Raji (cell line): Measurements from ENCODE around the gene ADGRV1.

Experiments
- POLR2A ChIP-seq: IDR thresholded peaks from 2 replicates; pipeline ENCODE4 v1.6.1; 2011; ENCODE audit warnings: low read depth, low read length, control low read depth; ENCODE audit not compliant: insufficient read depth

The ADGRV1 gene

GRCh38 chr5:91143840-91144239, 585.2 kb downstream of the ADGRV1 start:
- TF ChIP-seq POLR2A, result no peak

- TF ChIP-seq POLR2A, result no peak
These were observed 586.1 kb downstream of the ADGRV1 start for GRCh38 chr5:91144491-91145332.

DNA sequence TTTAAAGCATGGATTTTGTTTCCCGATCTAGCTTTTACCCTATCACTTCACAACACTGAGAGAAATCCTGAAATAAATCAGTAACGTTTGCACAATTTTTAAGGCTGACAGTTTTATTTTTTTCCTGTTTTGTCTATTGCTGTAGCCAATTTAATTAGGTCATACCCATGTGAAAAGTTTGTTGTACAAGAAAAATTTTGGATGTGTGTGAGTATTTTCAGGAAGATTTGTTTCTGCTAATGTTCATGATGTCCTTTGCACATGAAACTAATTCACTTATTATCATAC, 586.7 kb downstream of the ADGRV1 start:
- TF ChIP-seq POLR2A, result no peak

DNA sequence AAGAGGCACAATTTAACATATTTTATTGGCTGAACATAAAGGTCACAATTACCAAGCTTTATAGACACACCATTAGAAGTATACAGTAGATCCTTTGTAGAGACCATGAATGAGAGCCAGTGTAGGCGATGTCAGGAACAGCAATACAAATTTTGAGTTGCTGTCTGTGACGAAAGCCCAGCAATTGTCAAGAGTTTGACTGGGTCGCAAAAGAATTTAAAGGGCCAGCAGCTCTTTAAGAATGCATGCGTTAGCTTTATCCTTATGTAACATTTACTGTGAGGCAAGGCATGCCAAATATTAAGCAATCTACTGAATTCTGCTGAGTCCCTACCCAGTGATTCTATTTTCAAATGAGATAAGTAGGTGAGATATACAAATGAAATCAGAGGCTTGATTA, 587.6 kb downstream of the ADGRV1 start:
- no peak for TF ChIP-seq POLR2A

GRCh38 chr5:91146905-91147600, 588.5 kb downstream of the ADGRV1 start:
- TF ChIP-seq POLR2A, result no peak

DNA sequence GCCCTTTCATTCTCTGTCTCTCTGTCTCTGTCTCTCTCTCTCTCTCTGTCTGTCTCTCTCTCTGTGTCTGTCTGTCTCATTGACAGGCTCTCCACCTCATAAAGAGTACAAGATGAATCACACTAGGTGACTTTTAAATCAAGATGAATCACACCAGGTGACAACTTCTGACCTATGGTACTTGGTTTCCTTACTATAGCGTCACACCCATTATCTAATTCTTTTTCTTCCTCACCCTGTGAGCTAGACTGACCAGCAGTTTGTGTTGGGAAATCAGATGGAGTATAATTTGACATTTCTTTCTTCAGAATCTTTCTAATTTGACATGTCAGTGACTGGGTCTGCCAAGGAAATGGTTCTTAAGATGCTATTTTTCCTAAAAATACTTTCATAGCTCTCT, 591.6 kb downstream of the ADGRV1 start:
- no peak for TF ChIP-seq POLR2A

GRCh38 chr5:91150636-91151035, 592.0 kb downstream of the ADGRV1 start:
- TF ChIP-seq POLR2A, result no peak

GRCh38 chr5:91151947-91152346, 593.4 kb downstream of the ADGRV1 start:
- TF ChIP-seq POLR2A, result no peak

GRCh38 chr5:91154338-91154737, 595.7 kb downstream of the ADGRV1 start:
- TF ChIP-seq POLR2A, result no peak

DNA sequence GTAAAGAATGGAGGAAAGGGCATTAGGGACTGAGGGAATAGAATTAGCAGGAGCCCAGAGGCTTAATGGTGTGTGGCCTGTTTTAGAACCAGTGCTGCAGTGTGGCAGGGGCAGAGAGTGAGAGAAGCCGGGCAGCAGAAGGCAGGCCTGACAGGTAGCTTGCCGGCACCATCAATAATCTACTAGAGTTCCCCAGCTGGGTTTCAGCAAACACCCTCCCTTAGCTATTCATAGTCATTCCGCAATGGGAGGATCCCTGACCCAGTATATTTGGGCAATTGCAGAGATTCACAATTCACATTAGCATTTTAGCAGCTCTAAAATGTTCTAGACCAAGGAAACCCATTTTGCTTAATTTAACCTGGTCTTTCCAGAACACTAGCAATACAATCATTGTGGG, 596.7 kb downstream of the ADGRV1 start:
- no peak for TF ChIP-seq POLR2A

GRCh38 chr5:91156242-91156641, 597.6 kb downstream of the ADGRV1 start:
- TF ChIP-seq POLR2A, result no peak

- no peak for TF ChIP-seq POLR2A
These were observed 599.4 kb downstream of the ADGRV1 start for GRCh38 chr5:91158011-91158410.

DNA sequence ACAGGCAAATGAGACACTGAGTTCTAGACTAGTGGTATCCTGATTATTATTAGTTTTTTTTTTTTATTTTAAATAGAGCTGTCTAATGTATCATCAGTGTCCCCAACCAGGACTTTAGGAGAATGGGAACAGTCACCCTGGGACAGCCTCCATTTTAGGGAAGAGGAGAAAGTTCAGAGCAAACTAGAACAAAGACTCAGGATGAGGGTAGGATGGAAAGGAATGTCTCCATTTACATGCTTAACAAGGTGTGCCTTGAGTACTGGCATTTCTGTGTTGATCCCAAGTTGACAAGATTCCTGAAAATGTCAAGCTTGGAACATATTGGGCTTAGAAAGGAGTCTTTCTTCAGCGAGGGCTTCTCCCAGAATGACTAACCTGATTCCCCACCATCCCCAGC, 601.0 kb downstream of the ADGRV1 start:
- TF ChIP-seq POLR2A, result no peak

DNA sequence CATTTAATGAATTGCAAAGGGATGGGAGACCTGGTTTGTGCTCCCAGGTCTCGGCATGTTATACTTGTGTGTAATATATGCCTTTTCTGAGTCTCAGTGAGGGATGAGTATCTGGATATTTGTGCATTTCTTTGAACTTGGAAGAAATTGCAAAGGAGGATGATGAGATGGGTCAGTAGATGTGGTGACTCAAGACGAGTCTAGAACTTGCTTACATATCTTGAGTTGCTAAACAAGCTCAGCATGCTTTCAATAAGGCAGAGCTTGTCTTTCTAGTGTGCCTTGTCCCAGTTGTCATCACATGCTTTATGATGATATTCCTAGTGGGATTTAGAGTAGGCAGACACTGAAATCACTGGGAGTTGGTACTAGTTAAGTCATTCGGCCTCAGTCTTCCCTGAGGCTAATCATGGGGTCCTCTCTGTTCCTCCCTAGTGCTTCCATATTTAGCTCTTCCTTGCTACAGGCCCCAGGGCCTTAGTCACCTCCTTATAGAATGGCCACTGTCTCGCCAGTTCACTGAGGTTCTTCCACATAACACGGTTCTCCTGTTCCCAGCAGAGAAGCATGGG, 602.2 kb downstream of the ADGRV1 start:
- no peak for TF ChIP-seq POLR2A

- no peak for TF ChIP-seq POLR2A
These were observed 604.2 kb downstream of the ADGRV1 start for GRCh38 chr5:91162534-91163381.

GRCh38 chr5:91164424-91164823, 605.8 kb downstream of the ADGRV1 start:
- no peak for TF ChIP-seq POLR2A
